Measurements from ENCODE around the gene CCDC93.

Gene CCDC93

GRCh38 chr2:118050974-118051373, 37.1 kb upstream of the CCDC93 start:
- no peak overlapping the region for H3K4me3 Mint-ChIP-seq
- no peak overlapping the region for H3K27ac Mint-ChIP-seq
- H3K27me3 Mint-ChIP-seq (ENCODE audit: low read depth): peaks cover 45% of the 10 kb centered on the region
- H3K4me1 Mint-ChIP-seq (ENCODE audit: low read depth): peaks cover 8% of the 10 kb centered on the region
- no peaks in the 10 kb centered on the region for H3K9me3 Mint-ChIP-seq
- no peaks in the 10 kb centered on the region for H3K36me3 Mint-ChIP-seq (ENCODE audit: low read depth)

GRCh38 chr2:118050386-118050785, 36.5 kb upstream of the CCDC93 start:
- Mint-ChIP-seq H3K27me3 (ENCODE audit: low read depth) (peaks cover 43% of the 10 kb centered on the region), H3K27ac (no peak overlapping the region), H3K9me3 (no peaks in the 10 kb centered on the region), H3K4me1 (ENCODE audit: low read depth) (peaks cover 8% of the 10 kb centered on the region), H3K36me3 (ENCODE audit: low read depth) (no peaks in the 10 kb centered on the region), H3K4me3 (no peak overlapping the region)

- Mint-ChIP-seq H3K27ac (no peak overlapping the region), H3K9me3 (no peaks in the 10 kb centered on the region), H3K4me3 (no peak overlapping the region), H3K27me3 (ENCODE audit: low read depth) (peaks cover 41% of the 10 kb centered on the region), H3K36me3 (ENCODE audit: low read depth) (no peaks in the 10 kb centered on the region), H3K4me1 (ENCODE audit: low read depth) (peaks cover 8% of the 10 kb centered on the region)
These were observed 35.9 kb upstream of the CCDC93 start for GRCh38 chr2:118049816-118050140.

- Mint-ChIP-seq H3K27ac (no peak overlapping the region), H3K4me3 (no peak overlapping the region), H3K27me3 (ENCODE audit: low read depth) (peaks cover 44% of the 10 kb centered on the region), H3K9me3 (no peaks in the 10 kb centered on the region), H3K36me3 (ENCODE audit: low read depth) (no peaks in the 10 kb centered on the region), H3K4me1 (ENCODE audit: low read depth) (peaks cover 8% of the 10 kb centered on the region)
These were observed 35.4 kb upstream of the CCDC93 start for GRCh38 chr2:118049140-118049815.

- H3K27me3 Mint-ChIP-seq (ENCODE audit: low read depth): peaks cover 45% of the 10 kb centered on the region
- H3K4me3 Mint-ChIP-seq: no peak overlapping the region
- H3K9me3 Mint-ChIP-seq: no peaks in the 10 kb centered on the region
- peaks cover 8% of the 10 kb centered on the region for H3K4me1 Mint-ChIP-seq (ENCODE audit: low read depth)
- no peak overlapping the region for H3K27ac Mint-ChIP-seq
- H3K36me3 Mint-ChIP-seq (ENCODE audit: low read depth): no peaks in the 10 kb centered on the region
These were observed 34.5 kb upstream of the CCDC93 start for GRCh38 chr2:118048401-118048800.

- no peaks in the 10 kb centered on the region for H3K9me3 Mint-ChIP-seq
- H3K27me3 Mint-ChIP-seq (ENCODE audit: low read depth): peaks cover 47% of the 10 kb centered on the region
- H3K4me1 Mint-ChIP-seq (ENCODE audit: low read depth): peaks cover 8% of the 10 kb centered on the region
- H3K4me3 Mint-ChIP-seq: no peak overlapping the region
- H3K36me3 Mint-ChIP-seq (ENCODE audit: low read depth): no peaks in the 10 kb centered on the region
- H3K27ac Mint-ChIP-seq: no peak overlapping the region
These were observed 33.5 kb upstream of the CCDC93 start for GRCh38 chr2:118047380-118047826.

- Mint-ChIP-seq H3K27me3 (ENCODE audit: low read depth) (peaks cover 44% of the 10 kb centered on the region), H3K27ac (no peak overlapping the region), H3K4me1 (ENCODE audit: low read depth) (peaks cover 8% of the 10 kb centered on the region), H3K9me3 (no peaks in the 10 kb centered on the region), H3K4me3 (no peak overlapping the region), H3K36me3 (ENCODE audit: low read depth) (no peaks in the 10 kb centered on the region)
These were observed 32.9 kb upstream of the CCDC93 start for GRCh38 chr2:118046634-118047210.

GRCh38 chr2:118045286-118045685, 31.4 kb upstream of the CCDC93 start:
- Mint-ChIP-seq H3K27ac (no peak overlapping the region), H3K27me3 (ENCODE audit: low read depth) (peaks cover 40% of the 10 kb centered on the region), H3K4me3 (no peak overlapping the region), H3K9me3 (no peaks in the 10 kb centered on the region), H3K4me1 (ENCODE audit: low read depth) (peaks cover 8% of the 10 kb centered on the region), H3K36me3 (ENCODE audit: low read depth) (no peaks in the 10 kb centered on the region)

- no peaks in the 10 kb centered on the region for H3K36me3 Mint-ChIP-seq (ENCODE audit: low read depth)
- no peak overlapping the region for H3K27ac Mint-ChIP-seq
- no peak overlapping the region for H3K4me3 Mint-ChIP-seq
- peaks cover 5% of the 10 kb centered on the region for H3K4me1 Mint-ChIP-seq (ENCODE audit: low read depth)
- peaks cover 40% of the 10 kb centered on the region for H3K27me3 Mint-ChIP-seq (ENCODE audit: low read depth)
- no peaks in the 10 kb centered on the region for H3K9me3 Mint-ChIP-seq
These were observed 31.0 kb upstream of the CCDC93 start for GRCh38 chr2:118044854-118045253.

GRCh38 chr2:118044103-118044716, 30.3 kb upstream of the CCDC93 start:
- H3K36me3 Mint-ChIP-seq (ENCODE audit: low read depth): no peaks in the 10 kb centered on the region
- H3K27ac Mint-ChIP-seq: no peak overlapping the region
- peaks cover 43% of the 10 kb centered on the region for H3K27me3 Mint-ChIP-seq (ENCODE audit: low read depth)

GRCh38 chr2:118040891-118041290, 27.0 kb upstream of the CCDC93 start:
- Mint-ChIP-seq H3K36me3 (ENCODE audit: low read depth) (peaks cover 2% of the 10 kb centered on the region), H3K4me1 (ENCODE audit: low read depth) (no peaks in the 10 kb centered on the region), H3K9me3 (peaks cover 10% of the 10 kb centered on the region), H3K4me3 (no peak overlapping the region), H3K27me3 (ENCODE audit: low read depth) (peaks cover 54% of the 10 kb centered on the region), H3K27ac (no peak overlapping the region)

More at GRCh38 chr2:118044103-118044716, 30.3 kb upstream of the CCDC93 start:
- Mint-ChIP-seq H3K9me3 (no peaks in the 10 kb centered on the region), H3K4me3 (no peak overlapping the region), H3K4me1 (ENCODE audit: low read depth) (peaks cover 2% of the 10 kb centered on the region)

GRCh38 chr2:118032169-118033013, 18.5 kb upstream of the CCDC93 start:
- H3K9me3 Mint-ChIP-seq: peaks cover 15% of the 10 kb centered on the region
- H3K4me3 Mint-ChIP-seq: no peak overlapping the region
- H3K27ac Mint-ChIP-seq: no peak overlapping the region
- H3K27me3 Mint-ChIP-seq (ENCODE audit: low read depth): peaks cover 61% of the 10 kb centered on the region
- H3K36me3 Mint-ChIP-seq (ENCODE audit: low read depth): peaks cover 2% of the 10 kb centered on the region
- no peaks in the 10 kb centered on the region for H3K4me1 Mint-ChIP-seq (ENCODE audit: low read depth)

- H3K36me3 Mint-ChIP-seq (ENCODE audit: low read depth): peaks cover 2% of the 10 kb centered on the region
- peaks cover 63% of the 10 kb centered on the region for H3K27me3 Mint-ChIP-seq (ENCODE audit: low read depth)
- H3K9me3 Mint-ChIP-seq: peaks cover 11% of the 10 kb centered on the region
- no peak overlapping the region for H3K4me3 Mint-ChIP-seq
- no peak overlapping the region for H3K27ac Mint-ChIP-seq
- H3K4me1 Mint-ChIP-seq (ENCODE audit: low read depth): no peaks in the 10 kb centered on the region
These were observed 17.7 kb upstream of the CCDC93 start for GRCh38 chr2:118031566-118031965.

GRCh38 chr2:118029025-118029424, 15.2 kb upstream of the CCDC93 start:
- Mint-ChIP-seq H3K4me3 (no peak overlapping the region), H3K27me3 (ENCODE audit: low read depth) (peaks cover 59% of the 10 kb centered on the region), H3K4me1 (ENCODE audit: low read depth) (no peaks in the 10 kb centered on the region), H3K27ac (no peak overlapping the region), H3K9me3 (no peaks in the 10 kb centered on the region), H3K36me3 (ENCODE audit: low read depth) (no peaks in the 10 kb centered on the region)

Data from T-helper 1 cell treated with Interleukin-12 subunit alpha and Interleukin-12 subunit beta and Interleukin-4 antibody, amounts not matched to agents 30 μg/mL and 1 μg/mL, for 36 hours (primary cell).